ENCODE results near the gene RBM41.
"Not testable (repeated sequence)": the region's sequence is repeated elsewhere in the genome, so short reads cannot be mapped to it uniquely, and the experiment has no call there.

The RBM41 gene

GRCh38 chrX:107107459-107107858 lies 11.2 kb downstream of the RBM41 start:
- no peak for DNase-seq (ENCODE audit: low read depth)
- TF ChIP-seq, protein P1, sequence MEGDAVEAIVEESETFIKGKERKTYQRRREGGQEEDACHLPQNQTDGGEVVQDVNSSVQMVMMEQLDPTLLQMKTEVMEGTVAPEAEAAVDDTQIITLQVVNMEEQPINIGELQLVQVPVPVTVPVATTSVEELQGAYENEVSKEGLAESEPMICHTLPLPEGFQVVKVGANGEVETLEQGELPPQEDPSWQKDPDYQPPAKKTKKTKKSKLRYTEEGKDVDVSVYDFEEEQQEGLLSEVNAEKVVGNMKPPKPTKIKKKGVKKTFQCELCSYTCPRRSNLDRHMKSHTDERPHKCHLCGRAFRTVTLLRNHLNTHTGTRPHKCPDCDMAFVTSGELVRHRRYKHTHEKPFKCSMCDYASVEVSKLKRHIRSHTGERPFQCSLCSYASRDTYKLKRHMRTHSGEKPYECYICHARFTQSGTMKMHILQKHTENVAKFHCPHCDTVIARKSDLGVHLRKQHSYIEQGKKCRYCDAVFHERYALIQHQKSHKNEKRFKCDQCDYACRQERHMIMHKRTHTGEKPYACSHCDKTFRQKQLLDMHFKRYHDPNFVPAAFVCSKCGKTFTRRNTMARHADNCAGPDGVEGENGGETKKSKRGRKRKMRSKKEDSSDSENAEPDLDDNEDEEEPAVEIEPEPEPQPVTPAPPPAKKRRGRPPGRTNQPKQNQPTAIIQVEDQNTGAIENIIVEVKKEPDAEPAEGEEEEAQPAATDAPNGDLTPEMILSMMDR (IDR thresholded peaks at IDR 0.05; ENCODE audit: low read depth, low read length, missing control alignments), result no peak
- in situ Hi-C loops (cut with HindIII; ENCODE audit: low sequenced_read_pairs), result no loop called here
- H3K4me3 ChIP-seq (ENCODE audit: low read depth, low read length), result no peak overlapping the region

DNA sequence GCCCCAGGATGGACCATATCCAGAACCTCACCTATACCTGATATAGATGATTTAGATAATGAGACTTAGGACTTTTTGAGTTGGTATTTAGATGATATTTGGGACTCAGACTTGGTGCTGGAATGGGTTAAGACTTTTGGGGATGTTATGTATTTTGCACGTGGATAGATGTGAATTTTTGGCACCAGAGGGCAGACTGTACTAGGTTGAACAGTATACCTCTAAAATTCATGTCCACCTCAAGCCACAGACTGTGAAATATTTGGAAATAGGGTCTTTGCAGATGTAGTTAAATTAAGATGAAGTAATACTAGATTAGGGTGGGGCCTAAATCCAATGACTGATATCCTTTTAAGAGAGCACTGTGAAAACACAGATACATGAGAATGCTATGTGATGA lies 15.6 kb downstream of the RBM41 start:
- DNase-seq (ENCODE audit: low read depth), result no peak
- TF ChIP-seq, protein P1 (IDR thresholded peaks at IDR 0.05; ENCODE audit: low read depth, low read length, missing control alignments), result no peak
- no peak overlapping the region for H3K4me3 ChIP-seq (ENCODE audit: low read depth, low read length)
- in situ Hi-C loops (cut with HindIII; ENCODE audit: low sequenced_read_pairs), result no loop called here

GRCh38 chrX:107076158-107076557 lies 42.5 kb downstream of the RBM41 start:
- DNase-seq (ENCODE audit: low read depth), result no peak
- no peak overlapping the region for H3K4me3 ChIP-seq (ENCODE audit: low read depth, low read length)
- TF ChIP-seq, protein P1 (IDR thresholded peaks at IDR 0.05; ENCODE audit: low read depth, low read length, missing control alignments), result no peak
- in situ Hi-C loops (cut with HindIII; ENCODE audit: low sequenced_read_pairs), result no loop called here

DNA sequence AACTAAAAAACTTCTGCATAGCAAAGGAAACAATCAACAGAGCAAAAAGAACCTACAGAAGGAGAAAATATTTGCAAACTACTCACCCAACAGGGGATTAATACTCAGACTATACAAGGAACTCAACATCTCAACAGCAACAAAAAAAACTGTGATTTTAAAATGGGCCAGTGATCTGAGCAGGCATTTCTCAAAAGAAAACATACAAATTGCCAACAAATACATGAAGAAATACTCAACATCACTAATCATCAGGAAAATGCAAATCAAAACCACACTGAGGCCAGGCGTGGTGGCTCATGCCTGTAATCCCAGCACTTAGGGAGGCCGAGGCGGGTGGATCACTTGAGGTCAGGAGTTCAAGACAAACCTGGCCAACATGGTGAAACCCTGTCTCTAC lies 60.9 kb downstream of the RBM41 start:
- DNase-seq (ENCODE audit: low read depth); H3K4me3 ChIP-seq (ENCODE audit: low read depth, low read length); in situ Hi-C loops (cut with HindIII; ENCODE audit: low sequenced_read_pairs): not testable (repeated sequence)

- no peak for DNase-seq (ENCODE audit: low read depth)
- in situ Hi-C loops (cut with HindIII; ENCODE audit: low sequenced_read_pairs), result no loop called here
- TF ChIP-seq, protein P1 (IDR thresholded peaks at IDR 0.05; ENCODE audit: low read depth, low read length, missing control alignments), result no peak
- H3K4me3 ChIP-seq (ENCODE audit: low read depth, low read length), result no peak overlapping the region
Observed at GRCh38 chrX:107054978-107055377, 63.6 kb downstream of the RBM41 start.

DNA sequence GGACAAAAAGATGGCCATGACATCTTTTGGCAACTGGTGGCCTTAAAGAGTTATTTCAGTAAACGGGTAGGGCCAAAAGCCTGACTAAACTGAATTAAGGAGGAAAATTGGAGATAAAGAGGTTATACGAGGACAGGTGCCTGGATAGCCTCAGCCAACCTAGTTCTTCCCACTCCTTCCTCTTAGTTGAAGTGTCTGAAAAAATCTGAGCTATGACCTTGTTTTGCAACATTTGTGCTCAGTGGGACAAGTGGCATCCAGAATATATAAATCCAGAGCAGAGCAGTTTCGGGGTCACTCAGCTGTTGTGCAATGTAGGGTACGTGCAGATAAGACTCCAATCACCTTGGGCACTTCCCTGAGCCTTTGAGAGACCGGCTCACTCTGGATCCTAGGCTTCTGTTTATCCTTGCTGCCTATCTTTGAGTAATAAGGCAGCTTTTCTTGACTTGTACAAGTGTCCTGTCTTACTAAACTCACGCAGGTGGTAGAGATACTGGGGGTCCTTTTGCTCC lies 68.4 kb downstream of the RBM41 start:
- DNase-seq (ENCODE audit: low read depth), result no peak
- in situ Hi-C loops (cut with HindIII; ENCODE audit: low sequenced_read_pairs), result no loop called here
- TF ChIP-seq, protein P1 (IDR thresholded peaks at IDR 0.05; ENCODE audit: low read depth, low read length, missing control alignments), result no peak
- H3K4me3 ChIP-seq (ENCODE audit: low read depth, low read length), result no peak overlapping the region

DNA sequence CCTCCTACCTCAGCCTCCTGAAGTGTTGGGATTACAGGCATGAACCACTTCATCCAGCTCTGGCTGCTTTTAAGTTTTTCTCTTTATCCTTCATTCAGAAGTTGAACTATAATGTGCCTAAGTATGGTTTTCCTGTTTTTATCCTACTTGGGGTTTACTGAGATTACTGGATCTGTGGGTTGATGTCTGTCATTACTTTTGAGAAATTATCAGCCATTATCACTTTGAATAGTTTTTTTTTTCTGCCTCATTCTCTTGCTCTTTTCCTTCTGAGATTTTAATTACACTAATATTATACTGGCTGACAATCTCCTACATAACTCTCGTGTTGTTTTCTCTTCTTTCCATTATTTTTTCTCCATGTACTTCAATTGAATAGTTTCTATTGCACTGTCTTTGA lies 71.0 kb downstream of the RBM41 start:
- no peak for DNase-seq (ENCODE audit: low read depth)
- TF ChIP-seq, protein P1 (IDR thresholded peaks at IDR 0.05; ENCODE audit: low read depth, low read length, missing control alignments), result no peak
- H3K4me3 ChIP-seq (ENCODE audit: low read depth, low read length), result no peak overlapping the region
- in situ Hi-C loops (cut with HindIII; ENCODE audit: low sequenced_read_pairs), result no loop called here
